Stimulated activated memory B cell treated with anti-CD40 and anti-IgM and Interleukin-4, amounts not matched to agents 10 μg/mL and 1 μg/mL and 100 μg/mL, for 72 hours (primary cell): Measurements from ENCODE around the gene TRIM59.

Source experiments
- ATAC-seq: fragments of 150-1000 bp; cut with Tn5 transposase; 2 replicates; pipeline ENCODE4 v1.10.0; 2021
- H3K27ac Mint-ChIP-seq: one replicate; pipeline ENCODE4 v1.8.0; 2022; ENCODE audit warnings: mild to moderate bottlenecking, mixed read lengths
- H3K27me3 Mint-ChIP-seq: one replicate; pipeline ENCODE4 v1.8.0; 2022; ENCODE audit warnings: mixed read lengths
- H3K36me3 Mint-ChIP-seq: one replicate; pipeline ENCODE4 v1.8.0; 2022; ENCODE audit warnings: mixed read lengths
- H3K4me1 Mint-ChIP-seq: one replicate; pipeline ENCODE4 v1.8.0; 2022; ENCODE audit warnings: mixed read lengths
- H3K4me3 Mint-ChIP-seq: one replicate; pipeline ENCODE4 v1.8.0; 2022; ENCODE audit warnings: mild to moderate bottlenecking, moderate library complexity, mixed read lengths
- H3K9me3 Mint-ChIP-seq: one replicate; pipeline ENCODE4 v1.8.0; 2022; ENCODE audit warnings: mixed read lengths

TRIM59 gene

GRCh38 chr3:160449636-160450598, at the start of gene TRIM59:
TRIM59 (minus strand) TSS chr3:160449786; CDS start chr3:160439183, 10,603 bp downstream.
- peak; percentile 97 for ATAC-seq
- Mint-ChIP-seq H3K4me1 (peaks cover 20% of the 10 kb centered on the region), H3K9me3 (no peaks in the 10 kb centered on the region), H3K36me3 (peaks cover 11% of the 10 kb centered on the region), H3K4me3 (peak within 1 kb of the TSS; percentile 95), H3K27me3 (no peaks in the 10 kb centered on the region), H3K27ac (peak within 1 kb of the TSS; percentile 92)

GRCh38 chr3:160498202-160498601, 48.6 kb upstream of the TRIM59 start:
- no peak overlapping the region for H3K27ac Mint-ChIP-seq
- no peak for ATAC-seq
- H3K36me3 Mint-ChIP-seq: peaks cover 46% of the 10 kb centered on the region
- H3K9me3 Mint-ChIP-seq: peaks cover 2% of the 10 kb centered on the region
- no peaks in the 10 kb centered on the region for H3K4me1 Mint-ChIP-seq
- no peaks in the 10 kb centered on the region for H3K27me3 Mint-ChIP-seq
- H3K4me3 Mint-ChIP-seq: no peak overlapping the region

- no peaks in the 10 kb centered on the region for H3K9me3 Mint-ChIP-seq
- no peaks in the 10 kb centered on the region for H3K36me3 Mint-ChIP-seq
- no peak for ATAC-seq
- H3K27ac Mint-ChIP-seq: no peak overlapping the region
- no peaks in the 10 kb centered on the region for H3K27me3 Mint-ChIP-seq
- H3K4me1 Mint-ChIP-seq: peaks cover 9% of the 10 kb centered on the region
- no peak overlapping the region for H3K4me3 Mint-ChIP-seq
Observed at GRCh38 chr3:160490166-160490565, 40.6 kb upstream of the TRIM59 start.

GRCh38 chr3:160486459-160486869, 36.9 kb upstream of the TRIM59 start:
- no peak overlapping the region for H3K4me3 Mint-ChIP-seq
- H3K4me1 Mint-ChIP-seq: peaks cover 12% of the 10 kb centered on the region
- H3K36me3 Mint-ChIP-seq: no peaks in the 10 kb centered on the region
- ATAC-seq: no peak
- no peak overlapping the region for H3K27ac Mint-ChIP-seq
- no peaks in the 10 kb centered on the region for H3K27me3 Mint-ChIP-seq
- no peaks in the 10 kb centered on the region for H3K9me3 Mint-ChIP-seq

GRCh38 chr3:160482796-160483195, 33.2 kb upstream of the TRIM59 start:
- no peak overlapping the region for H3K4me3 Mint-ChIP-seq
- no peaks in the 10 kb centered on the region for H3K27me3 Mint-ChIP-seq
- H3K36me3 Mint-ChIP-seq: no peaks in the 10 kb centered on the region
- no peaks in the 10 kb centered on the region for H3K9me3 Mint-ChIP-seq
- peaks cover 12% of the 10 kb centered on the region for H3K4me1 Mint-ChIP-seq
- no peak overlapping the region for H3K27ac Mint-ChIP-seq
- no peak for ATAC-seq

GRCh38 chr3:160481856-160482255, 32.3 kb upstream of the TRIM59 start:
- Mint-ChIP-seq H3K9me3 (no peaks in the 10 kb centered on the region), H3K4me1 (peaks cover 12% of the 10 kb centered on the region), H3K27me3 (no peaks in the 10 kb centered on the region), H3K27ac (no peak overlapping the region), H3K36me3 (no peaks in the 10 kb centered on the region), H3K4me3 (no peak overlapping the region)
- ATAC-seq: no peak

- H3K9me3 Mint-ChIP-seq: no peaks in the 10 kb centered on the region
- ATAC-seq: no peak
- H3K4me1 Mint-ChIP-seq: peaks cover 11% of the 10 kb centered on the region
- H3K4me3 Mint-ChIP-seq: no peak overlapping the region
- H3K27ac Mint-ChIP-seq: no peak overlapping the region
- no peaks in the 10 kb centered on the region for H3K36me3 Mint-ChIP-seq
- H3K27me3 Mint-ChIP-seq: no peaks in the 10 kb centered on the region
Observed at GRCh38 chr3:160480931-160481330, 31.3 kb upstream of the TRIM59 start.

- no peak overlapping the region for H3K4me3 Mint-ChIP-seq
- no peaks in the 10 kb centered on the region for H3K27me3 Mint-ChIP-seq
- H3K36me3 Mint-ChIP-seq: no peaks in the 10 kb centered on the region
- no peak for ATAC-seq
- H3K4me1 Mint-ChIP-seq: no peaks in the 10 kb centered on the region
- H3K9me3 Mint-ChIP-seq: no peaks in the 10 kb centered on the region
- no peak overlapping the region for H3K27ac Mint-ChIP-seq
Observed at GRCh38 chr3:160479376-160479775, 29.8 kb upstream of the TRIM59 start.

GRCh38 chr3:160478338-160478737, 28.8 kb upstream of the TRIM59 start:
- Mint-ChIP-seq H3K36me3 (no peaks in the 10 kb centered on the region), H3K4me1 (no peaks in the 10 kb centered on the region), H3K27me3 (no peaks in the 10 kb centered on the region), H3K4me3 (no peak overlapping the region), H3K27ac (no peak overlapping the region), H3K9me3 (no peaks in the 10 kb centered on the region)
- ATAC-seq: no peak

- no peak overlapping the region for H3K27ac Mint-ChIP-seq
- no peaks in the 10 kb centered on the region for H3K4me1 Mint-ChIP-seq
- no peaks in the 10 kb centered on the region for H3K9me3 Mint-ChIP-seq
- ATAC-seq: no peak
- H3K27me3 Mint-ChIP-seq: no peaks in the 10 kb centered on the region
- H3K36me3 Mint-ChIP-seq: no peaks in the 10 kb centered on the region
- H3K4me3 Mint-ChIP-seq: no peak overlapping the region
Observed at GRCh38 chr3:160477750-160478149, 28.2 kb upstream of the TRIM59 start.

- no peaks in the 10 kb centered on the region for H3K27me3 Mint-ChIP-seq
- H3K36me3 Mint-ChIP-seq: no peaks in the 10 kb centered on the region
- H3K27ac Mint-ChIP-seq: no peak overlapping the region
- ATAC-seq: no peak
- no peaks in the 10 kb centered on the region for H3K4me1 Mint-ChIP-seq
- H3K4me3 Mint-ChIP-seq: no peak overlapping the region
- peaks cover 3% of the 10 kb centered on the region for H3K9me3 Mint-ChIP-seq
Observed at GRCh38 chr3:160475884-160476283, 26.3 kb upstream of the TRIM59 start.

GRCh38 chr3:160475153-160475552, 25.6 kb upstream of the TRIM59 start:
- no peak for ATAC-seq
- H3K4me3 Mint-ChIP-seq: no peak overlapping the region
- no peaks in the 10 kb centered on the region for H3K4me1 Mint-ChIP-seq
- peaks cover 3% of the 10 kb centered on the region for H3K9me3 Mint-ChIP-seq
- H3K36me3 Mint-ChIP-seq: no peaks in the 10 kb centered on the region
- H3K27me3 Mint-ChIP-seq: no peaks in the 10 kb centered on the region
- no peak overlapping the region for H3K27ac Mint-ChIP-seq

- Mint-ChIP-seq H3K4me3 (no peak overlapping the region), H3K27ac (no peak overlapping the region), H3K9me3 (peaks cover 8% of the 10 kb centered on the region), H3K4me1 (no peaks in the 10 kb centered on the region), H3K27me3 (no peaks in the 10 kb centered on the region), H3K36me3 (peaks cover 6% of the 10 kb centered on the region)
- ATAC-seq: no peak
Observed at GRCh38 chr3:160474416-160474838, 24.8 kb upstream of the TRIM59 start.

- peaks cover 12% of the 10 kb centered on the region for H3K9me3 Mint-ChIP-seq
- no peak overlapping the region for H3K4me3 Mint-ChIP-seq
- no peak overlapping the region for H3K27ac Mint-ChIP-seq
- no peaks in the 10 kb centered on the region for H3K27me3 Mint-ChIP-seq
- no peaks in the 10 kb centered on the region for H3K4me1 Mint-ChIP-seq
- H3K36me3 Mint-ChIP-seq: peaks cover 7% of the 10 kb centered on the region
- no peak for ATAC-seq
Observed at GRCh38 chr3:160473978-160474377, 24.4 kb upstream of the TRIM59 start.

GRCh38 chr3:160473221-160473620, 23.6 kb upstream of the TRIM59 start:
- no peak for ATAC-seq

GRCh38 chr3:160472344-160472743, 22.8 kb upstream of the TRIM59 start:
- no peak for ATAC-seq
- Mint-ChIP-seq H3K36me3 (peaks cover 7% of the 10 kb centered on the region), H3K4me3 (no peak overlapping the region), H3K27ac (no peak overlapping the region), H3K27me3 (no peaks in the 10 kb centered on the region), H3K4me1 (no peaks in the 10 kb centered on the region), H3K9me3 (peaks cover 14% of the 10 kb centered on the region)

More at GRCh38 chr3:160473221-160473620, 23.6 kb upstream of the TRIM59 start:
- no peaks in the 10 kb centered on the region for H3K4me1 Mint-ChIP-seq
- H3K27me3 Mint-ChIP-seq: no peaks in the 10 kb centered on the region
- peaks cover 14% of the 10 kb centered on the region for H3K9me3 Mint-ChIP-seq
- H3K36me3 Mint-ChIP-seq: peaks cover 7% of the 10 kb centered on the region
- no peak overlapping the region for H3K27ac Mint-ChIP-seq
- no peak overlapping the region for H3K4me3 Mint-ChIP-seq
